Type B pancreatic cell (in vitro differentiated cells): ENCODE measurements around the gene PRM2. TPM values are rescaled to one million over a fixed set of nuclear protein-coding genes. Genes with fewer than 3 reads are reported as not detected.
A peak's percentile ranks its signal among the peaks of the same experiment; 100 is the strongest.

Source experiments
- DNase-seq: peaks from one replicate; pipeline ENCODE4 v3.0.0; 2021; ENCODE audit warnings: mixed read lengths; ENCODE audit not compliant: unreplicated experiment; ENCODE audit errors: extremely low spot score
- H3K27ac Mint-ChIP-seq: 2 replicates; pipeline ENCODE4 v1.8.0; 2021; ENCODE audit warnings: mild to moderate bottlenecking, mixed read lengths
- H3K27me3 Mint-ChIP-seq: 2 replicates; pipeline ENCODE4 v1.8.0; 2021; ENCODE audit warnings: mixed read lengths
- H3K36me3 Mint-ChIP-seq: 2 replicates; pipeline ENCODE4 v1.8.0; 2021; ENCODE audit warnings: mixed read lengths
- H3K4me1 Mint-ChIP-seq: one replicate; pipeline ENCODE4 v1.8.0; 2021; ENCODE audit warnings: mixed read lengths; ENCODE audit not compliant: unreplicated experiment
- H3K4me3 Mint-ChIP-seq: 2 replicates; pipeline ENCODE4 v1.8.0; 2021; ENCODE audit warnings: mild to moderate bottlenecking, mixed read lengths
- H3K9me3 Mint-ChIP-seq: 2 replicates; pipeline ENCODE4 v1.8.0; 2021; ENCODE audit warnings: mixed read lengths
- CTCF ChIP-seq: fragments of 200-600 bp; sonication (generic); conservative IDR thresholded peaks from 2 replicates; pipeline ENCODE4 v1.5.0; 2021; ENCODE audit warnings: antibody characterized with exemption, mild to moderate bottlenecking
- total RNA-seq: library from RNA; stranded (reverse); gene quantifications from 2 replicates; pipeline ENCODE4 v1.2.1, GENCODE V29; 2021; ENCODE audit warnings: low replicate concordance

Gene PRM2
- total RNA-seq, 1 donor from 2014 or later, result not detected

GRCh38 chr16:11285842-11286241 lies 9.6 kb upstream of the PRM2 start:
- Mint-ChIP-seq H3K27me3 (no peaks in the 10 kb centered on the region), H3K4me1 (peaks cover 12% of the 10 kb centered on the region), H3K27ac (no peak overlapping the region), H3K36me3 (no peaks in the 10 kb centered on the region), H3K9me3 (peaks cover 7% of the 10 kb centered on the region), H3K4me3 (no peak overlapping the region)
- DNase-seq, result no peak
- TF ChIP-seq CTCF, result no peak

DNA sequence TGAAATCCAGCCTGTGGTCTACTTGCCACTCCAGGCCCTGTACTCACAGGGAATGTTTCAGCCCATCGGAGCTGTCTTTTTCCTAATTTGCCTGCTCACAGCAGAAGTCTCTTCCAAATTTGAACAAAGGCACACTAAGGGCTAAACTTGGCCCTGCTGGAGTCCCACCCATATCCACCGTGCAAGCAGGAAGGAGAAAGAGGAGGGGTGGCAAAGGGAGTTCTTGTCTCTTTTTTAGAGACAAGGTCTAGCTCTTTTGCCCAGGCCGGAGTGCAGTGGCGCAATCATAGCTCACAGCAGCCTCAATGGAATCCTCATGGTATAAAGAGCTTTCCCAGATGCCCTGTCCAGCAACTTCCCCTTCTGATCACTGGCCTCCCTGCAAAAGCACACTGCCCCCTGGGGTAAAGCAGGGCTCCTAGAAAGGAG lies 7.6 kb upstream of the PRM2 start:
- Mint-ChIP-seq H3K9me3 (peaks cover 3% of the 10 kb centered on the region), H3K4me3 (no peak overlapping the region), H3K4me1 (peaks cover 8% of the 10 kb centered on the region), H3K27ac (no peak overlapping the region), H3K27me3 (no peaks in the 10 kb centered on the region), H3K36me3 (no peaks in the 10 kb centered on the region)
- TF ChIP-seq CTCF, result no peak
- DNase-seq, result no peak

GRCh38 chr16:11280616-11281522 lies 4.6 kb upstream of the PRM2 start, which contains the start of gene PRM1:
Gene PRM1 (minus strand): TSS chr16:11281330. CDS start chr16:11281238, 92 bp downstream.
- Mint-ChIP-seq H3K27me3 (no peaks in the 10 kb centered on the region), H3K27ac (peak within 1 kb of the TSS; percentile 15), H3K4me1 (peaks cover 8% of the 10 kb centered on the region), H3K9me3 (no peaks in the 10 kb centered on the region), H3K4me3 (no peak within 1 kb of the TSS), H3K36me3 (no peaks in the 10 kb centered on the region)
- DNase-seq, result no peak
- no peak for TF ChIP-seq CTCF

GRCh38 chr16:11278681-11279628 lies 2.7 kb upstream of the PRM2 start:
- no peak for TF ChIP-seq CTCF
- Mint-ChIP-seq H3K4me3 (no peak overlapping the region), H3K27me3 (no peaks in the 10 kb centered on the region), H3K4me1 (peaks cover 2% of the 10 kb centered on the region), H3K36me3 (no peaks in the 10 kb centered on the region), H3K27ac (no peak overlapping the region), H3K9me3 (no peaks in the 10 kb centered on the region)
- no peak for DNase-seq

DNA sequence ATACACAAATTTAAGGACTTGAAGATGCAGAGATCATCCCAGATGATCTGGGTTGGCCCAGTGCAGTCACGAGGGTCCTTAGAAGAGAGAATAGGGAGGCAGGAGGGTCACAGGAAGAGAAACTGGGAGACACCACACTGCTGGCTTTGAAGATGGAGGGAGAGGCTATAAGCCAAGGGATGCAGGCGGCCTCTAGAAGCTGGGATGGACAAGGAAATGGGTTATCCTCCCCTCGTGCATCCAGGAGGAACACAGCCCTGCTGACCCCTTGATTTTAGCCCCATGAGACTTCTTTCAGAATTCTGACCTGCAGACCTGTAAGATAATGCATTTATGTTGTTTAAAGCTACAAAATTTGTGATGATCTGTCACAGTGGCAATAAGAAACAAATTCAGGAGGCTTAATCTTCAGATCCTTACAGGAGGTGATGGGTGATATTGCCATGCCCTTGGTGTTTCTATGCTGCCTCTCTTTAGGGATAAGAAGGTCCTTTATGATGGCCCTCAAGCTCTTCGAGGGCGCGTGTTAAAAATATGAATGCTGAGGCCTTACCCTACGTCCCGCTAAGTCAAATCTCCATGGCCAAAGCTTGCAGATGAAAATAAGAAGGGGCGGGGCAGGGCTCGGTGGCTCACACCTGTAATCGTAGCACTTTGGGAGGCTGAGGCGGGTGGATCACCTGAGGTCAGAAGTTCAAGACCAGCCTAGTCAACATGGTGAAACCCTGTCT lies 1.5 kb upstream of the PRM2 start:
- Mint-ChIP-seq H3K4me1 (peaks cover 11% of the 10 kb centered on the region), H3K9me3 (no peaks in the 10 kb centered on the region), H3K27ac (no peak overlapping the region), H3K27me3 (no peaks in the 10 kb centered on the region), H3K4me3 (no peak overlapping the region), H3K36me3 (no peaks in the 10 kb centered on the region)
- no peak for TF ChIP-seq CTCF
- no peak for DNase-seq
